ENCODE data around the gene MYEOV. TPM values are rescaled to one million over a fixed set of nuclear protein-coding genes. Genes with fewer than 3 reads are reported as not detected.

Gene MYEOV
- polyA plus RNA-seq, 1 experiment, result 4.5 TPM

- no peak for DNase-seq (ENCODE audit: low read depth)
- Histone ChIP-seq H3K36me3 (ENCODE audit: control insufficient read depth, insufficient read depth, low read length) (no peaks in the 10 kb centered on the region), H3K4me3 (ENCODE audit: low read depth, low read length) (no peak overlapping the region), H3K27me3 (ENCODE audit: control insufficient read depth, insufficient read depth, low read length) (no peaks in the 10 kb centered on the region)
- TF ChIP-seq CTCF (IDR thresholded peaks at IDR 0.05; ENCODE audit: insufficient read depth, low read depth, low read length), result no peak
- POLR2A ChIA-PET, result no interaction called here
- CTCF ChIA-PET, result interaction anchor here (0.7 to 1.5 kb wide), 3 partner anchors 12 to 92 kb away, joined by 3 read pairs; no protein-coding TSS in a partner anchor
Observed at GRCh38 chr11:69328231-69328630, 34.3 kb downstream of the MYEOV start.

GRCh38 chr11:69329581-69329980, 35.6 kb downstream of the MYEOV start:
- ChIA-PET CTCF (interaction anchor here (1.4 kb wide), 1 partner anchor 11 kb away, joined by 3 read pairs; no protein-coding TSS in a partner anchor), POLR2A (no interaction called here)
- TF ChIP-seq CTCF (IDR thresholded peaks at IDR 0.05; ENCODE audit: insufficient read depth, low read depth, low read length), result no peak
- H3K4me3 ChIP-seq (ENCODE audit: low read depth, low read length), result no peak overlapping the region
- no peak for DNase-seq (ENCODE audit: low read depth)
- no peaks in the 10 kb centered on the region for H3K36me3 ChIP-seq (ENCODE audit: control insufficient read depth, insufficient read depth, low read length)
- H3K27me3 ChIP-seq (ENCODE audit: control insufficient read depth, insufficient read depth, low read length), result no peaks in the 10 kb centered on the region

- POLR2A ChIA-PET, result no interaction called here
- no peak for DNase-seq (ENCODE audit: low read depth)
- Histone ChIP-seq H3K4me3 (ENCODE audit: low read depth, low read length) (no peak overlapping the region), H3K27me3 (ENCODE audit: control insufficient read depth, insufficient read depth, low read length) (no peaks in the 10 kb centered on the region), H3K36me3 (ENCODE audit: control insufficient read depth, insufficient read depth, low read length) (no peaks in the 10 kb centered on the region)
- no peak for TF ChIP-seq CTCF (IDR thresholded peaks at IDR 0.05; ENCODE audit: insufficient read depth, low read depth, low read length)
- CTCF ChIA-PET, result no interaction called here
Observed at GRCh38 chr11:69330330-69330729, 36.4 kb downstream of the MYEOV start.

- no peak for TF ChIP-seq CTCF (IDR thresholded peaks at IDR 0.05; ENCODE audit: insufficient read depth, low read depth, low read length)
- no peaks in the 10 kb centered on the region for H3K36me3 ChIP-seq (ENCODE audit: control insufficient read depth, insufficient read depth, low read length)
- H3K4me3 ChIP-seq (ENCODE audit: low read depth, low read length), result no peak overlapping the region
- H3K27me3 ChIP-seq (ENCODE audit: control insufficient read depth, insufficient read depth, low read length), result no peaks in the 10 kb centered on the region
- POLR2A ChIA-PET, result no interaction called here
- DNase-seq (ENCODE audit: low read depth), result no peak
- CTCF ChIA-PET, result interaction anchor here (1.3 kb wide), 1 partner anchor 202 kb away, joined by 4 read pairs; no protein-coding TSS in a partner anchor
Observed at GRCh38 chr11:69333149-69333710, 39.3 kb downstream of the MYEOV start.

GRCh38 chr11:69333879-69334278, 39.9 kb downstream of the MYEOV start:
- H3K36me3 ChIP-seq (ENCODE audit: control insufficient read depth, insufficient read depth, low read length), result no peaks in the 10 kb centered on the region
- DNase-seq (ENCODE audit: low read depth), result no peak
- CTCF ChIA-PET, result interaction anchor here (1.3 kb wide), 1 partner anchor 310 kb away, joined by 3 read pairs; no protein-coding TSS in a partner anchor
- no peak for TF ChIP-seq CTCF (IDR thresholded peaks at IDR 0.05; ENCODE audit: insufficient read depth, low read depth, low read length)
- H3K4me3 ChIP-seq (ENCODE audit: low read depth, low read length), result no peak overlapping the region
- POLR2A ChIA-PET, result no interaction called here
- no peaks in the 10 kb centered on the region for H3K27me3 ChIP-seq (ENCODE audit: control insufficient read depth, insufficient read depth, low read length)

All from BJ (cell line).